Measurements from ENCODE around the gene RBP3. TPM values are rescaled to one million over a fixed set of nuclear protein-coding genes. Genes with fewer than 3 reads are reported as not detected.
A peak's percentile ranks its signal among the peaks of the same experiment; 100 is the strongest.

Gene RBP3
- total RNA-seq, 1 experiment from 2014 or later, result not detected

DNA sequence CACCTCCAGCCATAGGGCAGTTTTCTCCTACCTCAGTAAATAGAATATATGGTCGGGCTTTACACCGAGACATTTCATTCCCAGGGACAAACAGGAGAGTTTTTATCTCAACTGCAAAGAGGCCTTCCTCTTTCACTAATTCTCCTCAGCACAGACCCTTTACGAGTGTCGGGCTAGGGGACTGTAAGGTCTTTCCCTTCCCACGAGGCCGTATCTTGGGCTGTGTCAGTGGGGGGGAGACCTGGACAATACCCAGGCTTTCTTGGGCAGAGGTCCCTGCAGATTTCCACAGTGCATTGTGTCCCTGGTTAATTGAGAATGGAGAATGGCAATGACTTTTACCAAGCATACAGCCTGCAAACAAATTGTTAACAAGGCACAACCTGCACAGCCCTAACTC, 49.1 kb downstream of the RBP3 start:
- no peak for DNase-seq (ENCODE audit: low read depth)

GRCh38 chr10:47400251-47400650, 52.1 kb downstream of the RBP3 start:
- DNase-seq (ENCODE audit: low read depth), result no peak

DNA sequence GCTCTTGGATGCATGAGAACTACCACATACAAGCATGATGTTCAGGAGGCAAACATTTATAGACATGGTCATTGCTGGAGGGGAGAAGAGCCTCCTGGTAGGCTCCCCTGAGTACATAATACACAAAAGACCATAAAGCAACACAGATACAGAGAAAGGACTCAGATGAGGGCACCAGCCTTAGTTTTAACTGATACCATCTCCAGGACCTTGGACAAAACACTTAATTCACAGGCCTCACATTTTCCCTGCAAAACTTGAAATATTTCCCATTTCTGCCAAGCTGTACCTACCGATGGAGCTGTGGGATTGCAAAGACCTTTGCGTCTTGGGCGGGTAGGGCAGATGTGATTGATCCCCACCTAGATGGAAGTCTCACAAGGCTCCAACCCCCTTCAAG, 52.6 kb downstream of the RBP3 start:
- no peak for DNase-seq (ENCODE audit: low read depth)

DNA sequence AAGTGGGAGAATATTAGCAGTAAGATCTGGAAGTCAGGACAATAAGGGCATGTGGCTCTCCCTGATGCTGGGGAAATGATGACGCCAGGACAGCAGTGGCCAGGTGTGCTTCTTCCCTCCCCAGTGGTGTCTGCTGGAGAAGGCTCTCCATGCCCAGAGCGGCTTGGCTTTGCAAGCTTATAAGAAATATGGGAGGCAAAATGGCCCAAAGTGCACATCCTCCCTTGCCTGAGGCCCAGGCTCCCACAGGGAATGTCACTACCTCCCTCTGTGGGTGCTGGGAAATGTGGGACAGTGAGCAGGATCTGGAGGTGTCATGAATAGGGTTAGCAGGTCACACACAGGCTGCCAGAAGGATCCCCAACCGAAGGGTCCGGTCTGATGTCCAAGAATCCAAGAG, 53.0 kb downstream of the RBP3 start:
- DNase-seq (ENCODE audit: low read depth), result no peak

DNA sequence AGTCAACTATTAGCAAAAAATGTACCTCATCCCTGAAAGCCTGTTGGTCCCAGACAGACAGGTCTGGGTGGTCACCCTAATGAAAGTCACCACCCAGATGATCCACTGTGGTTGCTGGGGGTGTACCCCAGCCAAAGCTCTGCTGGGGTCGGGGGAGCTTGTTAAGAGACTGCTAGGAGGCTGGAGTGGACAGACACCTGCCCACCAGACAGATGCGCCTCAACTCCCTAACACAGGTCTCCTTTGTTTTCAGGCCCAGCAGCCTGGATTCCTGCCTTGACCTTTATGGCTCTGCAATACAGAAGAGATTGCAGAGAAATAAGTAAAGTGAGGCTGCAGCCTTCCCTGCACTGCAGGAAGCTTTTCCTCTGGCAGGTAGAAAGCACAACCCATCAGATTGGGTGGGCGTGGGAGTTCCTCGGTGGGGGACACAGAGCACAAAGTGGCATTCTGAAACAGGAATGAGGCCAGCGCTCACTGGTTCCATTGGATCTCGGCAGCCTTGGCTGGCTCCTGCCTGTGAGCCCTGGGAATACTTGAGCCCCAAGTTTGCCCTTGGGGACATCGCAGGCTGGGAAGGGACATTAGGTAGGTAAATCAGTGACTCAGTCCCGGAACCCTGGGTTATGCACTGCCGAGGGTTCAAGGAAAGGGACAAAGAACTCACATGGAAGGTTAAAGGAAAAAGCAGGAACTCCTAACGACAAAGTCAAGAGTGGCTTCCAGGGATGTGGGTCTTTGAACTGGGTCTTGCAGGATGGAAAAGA, 53.9 kb downstream of the RBP3 start:
- no peak for DNase-seq (ENCODE audit: low read depth)

DNA sequence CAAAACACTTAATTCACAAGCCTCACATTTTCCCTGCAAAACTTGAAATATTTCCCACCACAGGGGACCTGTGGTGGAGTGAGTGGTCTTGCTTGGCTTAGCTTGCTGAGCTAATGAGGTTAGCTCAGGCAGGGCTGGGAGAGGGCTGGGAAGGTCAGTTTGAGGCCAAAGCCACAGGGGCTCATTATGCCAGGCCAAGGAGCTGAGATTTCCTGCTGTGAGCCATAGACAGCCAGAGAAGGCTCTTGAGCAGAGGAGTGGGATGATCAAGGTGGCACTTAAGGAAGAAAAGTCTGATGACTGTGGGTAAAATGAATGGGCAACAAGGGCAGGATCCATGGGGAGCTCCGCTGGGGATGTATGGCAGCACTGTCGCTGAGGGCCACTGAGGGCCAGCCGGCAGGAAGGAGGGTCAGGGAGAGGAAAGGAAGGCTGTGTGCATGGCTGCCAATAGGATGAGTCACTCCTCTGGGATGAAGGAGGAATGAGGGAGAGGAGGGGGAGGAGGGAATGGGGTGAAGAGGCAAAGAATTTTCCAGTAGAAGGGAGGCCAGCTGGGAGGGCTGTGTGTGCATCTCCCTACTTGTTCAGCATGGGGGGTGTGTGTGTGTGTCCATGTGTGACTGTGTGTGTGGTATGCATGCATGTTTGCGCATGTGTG, 54.6 kb downstream of the RBP3 start:
- peak; percentile 96 for DNase-seq (ENCODE audit: low read depth)

DNA sequence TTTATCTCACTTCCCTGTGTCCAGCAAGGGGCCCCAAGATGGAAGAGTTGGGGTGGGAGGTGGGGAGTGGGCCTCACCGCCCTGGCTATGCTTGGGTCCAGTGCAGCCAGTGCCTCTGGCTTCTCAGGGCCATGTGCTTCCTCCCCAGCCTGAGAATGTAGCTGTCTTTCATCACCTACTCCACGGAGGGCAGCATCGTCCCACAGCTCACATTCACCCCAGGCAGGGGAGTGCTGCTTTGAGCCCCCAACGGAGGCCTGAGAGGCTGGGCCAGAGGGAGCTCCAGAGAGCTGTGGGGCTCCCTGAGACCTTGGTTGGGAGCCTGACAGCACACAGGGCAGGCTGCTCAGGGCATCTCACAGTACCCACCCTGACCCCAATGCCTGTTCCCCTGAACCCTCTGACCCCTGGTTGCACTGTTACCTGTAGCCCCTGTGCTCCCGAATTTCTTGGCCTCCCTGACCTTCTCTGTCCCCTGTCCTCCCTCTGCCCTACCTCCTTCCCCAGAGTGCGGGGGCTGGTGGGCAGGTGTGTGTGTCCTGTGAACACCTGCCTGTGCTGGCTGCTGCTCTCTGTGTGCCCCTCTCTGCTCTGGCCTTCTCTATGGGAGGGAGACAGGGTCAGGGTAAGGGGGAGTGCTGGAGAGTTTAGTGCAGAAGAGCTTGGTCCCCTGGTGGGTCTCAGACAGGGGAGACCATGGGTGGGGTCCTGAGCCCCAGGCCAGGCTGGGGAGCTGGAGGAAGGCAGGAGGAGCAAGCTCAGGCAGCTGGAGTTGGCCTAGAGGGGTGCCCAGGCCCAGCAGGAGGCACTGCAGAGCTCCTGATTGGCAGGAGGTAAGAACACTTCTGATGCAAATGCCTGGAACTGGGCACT, 55.5 kb downstream of the RBP3 start:
- peak; percentile 20 for DNase-seq (ENCODE audit: low read depth)

- no peak for DNase-seq (ENCODE audit: low read depth)
These were observed 56.3 kb downstream of the RBP3 start for GRCh38 chr10:47404446-47404845.

GRCh38 chr10:47404937-47405336, 56.8 kb downstream of the RBP3 start:
- DNase-seq (ENCODE audit: low read depth), result no peak

- no peak for DNase-seq (ENCODE audit: low read depth)
These were observed 57.8 kb downstream of the RBP3 start for GRCh38 chr10:47405857-47406547.

DNA sequence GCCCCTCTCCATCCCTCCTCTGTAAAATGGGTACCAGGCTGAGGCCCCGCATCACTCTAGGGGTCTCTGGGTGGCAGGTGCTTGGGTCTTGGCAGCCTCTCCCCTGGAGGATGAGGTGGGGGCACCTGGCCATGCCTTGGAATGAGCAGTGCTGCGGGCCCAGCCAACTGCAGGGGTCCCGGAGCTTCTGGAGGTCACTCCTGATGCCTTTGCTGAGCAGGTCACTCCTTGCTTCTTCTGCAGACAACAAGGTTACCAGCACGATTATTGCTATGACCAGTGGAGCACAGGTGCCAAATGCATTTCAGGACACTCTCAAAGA, 58.3 kb downstream of the RBP3 start:
- no peak for DNase-seq (ENCODE audit: low read depth)

DNA sequence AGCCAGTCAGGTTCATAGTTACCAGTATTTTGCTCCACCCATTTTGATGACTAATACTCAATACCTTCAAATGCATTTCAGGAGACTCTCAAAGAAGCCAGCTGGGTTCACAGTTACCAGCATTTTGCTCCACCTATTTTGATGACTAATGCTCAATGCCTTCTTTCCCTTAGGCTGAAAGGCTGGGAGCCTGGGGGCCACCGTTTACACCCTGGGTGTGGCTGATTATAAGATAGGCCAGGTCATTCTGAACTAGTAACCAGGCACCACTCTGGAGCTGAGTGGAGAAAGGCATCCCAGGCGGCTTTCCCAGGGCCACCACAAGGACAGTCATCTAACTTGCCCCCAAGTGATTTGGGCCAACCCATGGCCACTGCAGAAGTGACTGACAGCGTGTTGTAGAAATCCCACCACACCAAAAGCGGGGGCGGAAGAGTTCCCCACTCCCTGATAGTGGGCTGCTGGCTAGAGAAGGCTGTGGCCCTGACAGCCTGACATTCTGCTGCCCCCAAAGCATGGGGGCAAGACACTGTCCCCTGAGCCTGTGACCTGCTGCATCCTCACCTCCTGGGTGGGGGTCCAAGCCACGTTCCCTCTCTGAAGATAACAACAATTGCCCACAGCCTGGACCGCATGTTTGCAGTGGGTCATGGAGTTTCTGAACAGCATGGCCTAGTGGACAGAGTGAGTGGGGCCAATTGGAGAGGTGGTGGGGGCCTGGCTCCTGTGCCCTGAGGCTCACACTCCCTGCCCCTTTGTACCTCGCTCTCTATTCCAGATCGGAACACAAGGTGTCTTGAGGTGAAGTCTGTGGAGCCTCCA, 58.9 kb downstream of the RBP3 start:
- peak; percentile 95 for DNase-seq (ENCODE audit: low read depth)

Other genes starting within 250 kb of the RBP3 start
- gene GDF10, start 48.2 kb upstream of the RBP3 start, total RNA-seq (2014; rRNA removed; shearing (Covaris generic)), result not detected in 2 replicates
- gene GDF2, start 25.9 kb upstream of the RBP3 start, total RNA-seq (2014; rRNA removed; shearing (Covaris generic)), result not detected in 2 replicates
- gene ZNF488, start 35.9 kb downstream of the RBP3 start, total RNA-seq (2014; rRNA removed; shearing (Covaris generic)), result 0.10 and 0.11 TPM in 2 replicates
- 0.23 and 0.88 TPM in 2 replicates for gene ANXA8, start 135.8 kb downstream of the RBP3 start, total RNA-seq (2014; rRNA removed; shearing (Covaris generic))
- gene FAM25G, start 143.3 kb downstream of the RBP3 start, total RNA-seq (2014; rRNA removed; shearing (Covaris generic)), result not detected in 2 replicates
- 4.3 and 4.4 TPM in 2 replicates for gene AGAP9, start 175.3 kb downstream of the RBP3 start, total RNA-seq (2014; rRNA removed; shearing (Covaris generic))